IMR-90 (cell line): ENCODE measurements around the gene ANKRD42. TPM values are rescaled to one million over a fixed set of nuclear protein-coding genes. Genes with fewer than 3 reads are reported as not detected.

Experiments
- ATAC-seq: fragments of 200-7000 bp; cut with Tn5 transposase; 2 replicates; pipeline ENCODE4 v1.9.1; 2020; ENCODE audit warnings: low read depth, mild to moderate bottlenecking, moderate library complexity
- BruUV-seq: library from RNA; stranded (reverse); fragments of 400-500 nt; replicated peaks from 2 replicates; lab custom pipeline; 2021; lab: Mats Ljungman, UMichigan
- CTCF ChIA-PET: fragments of 300-600 bp; formaldehyde crosslinking; extraction: SDS; loops from one replicate; lab custom pipeline; 2021; ENCODE audit warnings: antibody characterized with exemption; lab: Yijun Ruan, JAX
- POLR2A ChIA-PET: fragments of 300-600 bp; sonication (Branson Sonifier 250); formaldehyde crosslinking; loops from one replicate; lab custom pipeline; 2022; ENCODE audit warnings: antibody characterized with exemption; ENCODE audit not compliant: unreplicated experiment; lab: Charles Lee
- DNase-seq: peaks from one replicate; pipeline ENCODE4 v3.0.0; 2013
- H2AFZ ChIP-seq: replicated peaks from 2 replicates; pipeline ENCODE3; 2013; ENCODE audit warnings: low read length, mild to moderate bottlenecking; ENCODE audit not compliant: poor library complexity
- H2AK5ac ChIP-seq: 2 replicates; pipeline ENCODE4 v1.6.1; 2013; ENCODE audit warnings: low read depth, low read length, inconsistent platforms
- H2AK9ac ChIP-seq: replicated peaks from 2 replicates; pipeline ENCODE3; 2013; ENCODE audit warnings: mild to moderate bottlenecking, low read depth, low read length, moderate library complexity; ENCODE audit not compliant: poor library complexity
- H2BK120ac ChIP-seq: 2 replicates; pipeline ENCODE4 v1.6.1; 2013; ENCODE audit warnings: low read depth, low read length, inconsistent platforms
- H2BK15ac ChIP-seq: 3 replicates; pipeline ENCODE4 v1.6.1; 2013; ENCODE audit warnings: low read depth, low read length, inconsistent platforms
- H2BK20ac ChIP-seq: 2 replicates; pipeline ENCODE4 v1.6.1; 2013; ENCODE audit warnings: low read depth, mild to moderate bottlenecking, inconsistent platforms, low read length, moderate library complexity
- H2BK5ac ChIP-seq: 2 replicates; pipeline ENCODE4 v1.6.1; 2013; ENCODE audit warnings: mild to moderate bottlenecking, low read depth, low read length, inconsistent platforms; ENCODE audit not compliant: poor library complexity, severe bottlenecking
- H3K14ac ChIP-seq: replicated peaks from 2 replicates; pipeline ENCODE4 v1.6.1; 2013; ENCODE audit warnings: low read depth, low read length, inconsistent platforms
- H3K18ac ChIP-seq: 2 replicates; pipeline ENCODE4 v1.6.1; 2013; ENCODE audit warnings: low read depth, low read length, control low read depth
- H3K23ac ChIP-seq: 2 replicates; pipeline ENCODE4 v1.6.1; 2013; ENCODE audit warnings: low read depth, low read length, inconsistent platforms
- H3K27ac ChIP-seq: 2 replicates; pipeline ENCODE4 v1.5.1; 2013; ENCODE audit warnings: mild to moderate bottlenecking, control low read depth, low read length; ENCODE audit not compliant: insufficient read depth
- H3K27me3 ChIP-seq: 2 replicates; pipeline ENCODE4 v1.6.1; 2013; ENCODE audit warnings: low read length; ENCODE audit not compliant: control insufficient read depth, insufficient read depth
- H3K36me3 ChIP-seq: 2 replicates; pipeline ENCODE4 v1.6.1; 2013; ENCODE audit warnings: low read length, mixed read lengths; ENCODE audit not compliant: control insufficient read depth, insufficient read depth
- H3K4ac ChIP-seq: 2 replicates; pipeline ENCODE4 v1.6.1; 2013; ENCODE audit warnings: low read depth, low read length, inconsistent platforms
- H3K4me1 ChIP-seq: 2 replicates; pipeline ENCODE4 v1.6.1; 2013; ENCODE audit warnings: low read length, mixed read lengths; ENCODE audit not compliant: control insufficient read depth, insufficient read depth
- H3K4me2 ChIP-seq: 2 replicates; pipeline ENCODE4 v1.6.1; 2013; ENCODE audit warnings: low read depth, mild to moderate bottlenecking, control low read depth, low read length, moderate library complexity
- H3K4me3 ChIP-seq: 2 replicates; pipeline ENCODE4 v1.5.1; 2013; ENCODE audit warnings: low read depth, mild to moderate bottlenecking, control low read depth, low read length, moderate library complexity; ENCODE audit not compliant: insufficient read depth
- H3K56ac ChIP-seq: 2 replicates; pipeline ENCODE4 v1.6.1; 2013; ENCODE audit warnings: low read length, inconsistent platforms; ENCODE audit not compliant: insufficient read depth; ENCODE audit errors: extremely low read depth
- H3K79me1 ChIP-seq, 2 experiments: 2 replicates each; pipeline ENCODE4 v1.6.1; 2013; ENCODE audit warnings: low read length in 2 of 2, inconsistent platforms in 1 of 2, low read depth in 1 of 2
- H3K9ac ChIP-seq: 2 replicates; pipeline ENCODE4 v1.6.1; 2013; ENCODE audit warnings: low read depth, low read length, control low read depth
- H3K9me1 ChIP-seq: 2 replicates; pipeline ENCODE4 v1.6.1; 2013; ENCODE audit warnings: low read length, inconsistent platforms; ENCODE audit not compliant: insufficient read depth
- H3K9me3 ChIP-seq: 2 replicates; pipeline ENCODE4 v1.6.1; 2013; ENCODE audit warnings: low read length; ENCODE audit not compliant: control insufficient read depth, insufficient read depth
- H4K20me1 ChIP-seq: 2 replicates; pipeline ENCODE4 v1.6.1; 2013; ENCODE audit warnings: low read length, inconsistent platforms; ENCODE audit not compliant: insufficient read depth
- H4K5ac ChIP-seq: 2 replicates; pipeline ENCODE4 v1.6.1; 2013; ENCODE audit warnings: mild to moderate bottlenecking, low read depth, low read length, control low read depth
- H4K8ac ChIP-seq, 2 experiments: 2 replicates each; pipeline ENCODE4 v1.6.1; 2013; ENCODE audit warnings: low read depth in 2 of 2, low read length in 2 of 2, control low read depth in 1 of 2, inconsistent platforms in 1 of 2
- H4K91ac ChIP-seq: 2 replicates; pipeline ENCODE4 v1.6.1; 2013; ENCODE audit warnings: low read depth, low read length, inconsistent platforms; ENCODE audit not compliant: insufficient read depth
- BHLHE40 ChIP-seq: fragments of 150-350 bp; IDR thresholded peaks from 2 replicates; pipeline ENCODE4 v1.6.1; 2016; ENCODE audit warnings: mild to moderate bottlenecking, low read depth, low read length
- CHD1 ChIP-seq: IDR thresholded peaks from 2 replicates; pipeline ENCODE4 v1.6.1; 2012; ENCODE audit warnings: low read depth, low read length, improper control_type of control experiment
- FOS ChIP-seq: fragments of 150-350 bp; IDR thresholded peaks from 2 replicates; pipeline ENCODE4 v1.6.1; 2016; ENCODE audit warnings: low read depth, low read length
- MAZ ChIP-seq: IDR thresholded peaks from 2 replicates; pipeline ENCODE4 v1.6.1; 2012; ENCODE audit warnings: low read depth, mild to moderate bottlenecking, low read length, improper control_type of control experiment, moderate library complexity, borderline replicate concordance
- MXI1 ChIP-seq: IDR thresholded peaks from 2 replicates; pipeline ENCODE4 v1.6.1; 2012; ENCODE audit warnings: low read depth, mild to moderate bottlenecking, low read length, moderate library complexity, borderline replicate concordance
- RAD21 ChIP-seq: IDR thresholded peaks from 2 replicates; pipeline ENCODE4 v1.6.1; 2012; ENCODE audit warnings: low read length, improper control_type of control experiment
- RCOR1 ChIP-seq: IDR thresholded peaks from 2 replicates; pipeline ENCODE4 v1.6.1; 2012; ENCODE audit warnings: mild to moderate bottlenecking, low read length, improper control_type of control experiment; ENCODE audit not compliant: insufficient replicate concordance
- RFX5 ChIP-seq: IDR thresholded peaks from 2 replicates; pipeline ENCODE4 v1.8.0; 2012; ENCODE audit warnings: low read depth, mild to moderate bottlenecking, low read length, moderate library complexity
- WGBS, 2 experiments: methylation state at CpG; one replicate each; pipeline versions ENCODE4 v1.1.5 to v1.1.7; 2013; ENCODE audit warnings: missing lambda C conversion rate in 2 of 2; ENCODE audit not compliant: insufficient read length in 1 of 2; ENCODE audit errors: extremely low coverage in 2 of 2; 5-methylcytosine and 5-hydroxymethylcytosine counted together
- dilution Hi-C: fragments of 300-500 bp; cut with HindIII; formaldehyde crosslinking; loops from one replicate; pipeline ENCODE4 v1.14.3; 2018; ENCODE audit warnings: low sequenced_read_pairs; ENCODE audit not compliant: unreplicated experiment
- in situ Hi-C: fragments of 300-500 bp; cut with MboI; formaldehyde crosslinking; loops from 3 replicates; pipeline ENCODE4 v1.14.3; 2019; ENCODE audit warnings: low sequenced_read_pairs, inconsistent platforms, mixed read lengths
- intact Hi-C: fragments of 100-400 bp; cut with micrococcal nuclease; formaldehyde crosslinking; loops from 2 replicates; pipeline ENCODE4 v1.10.0; 2022
- polyA plus RNA-seq, 3 experiments: library from polyadenylated mRNA; depleted of rRNA; stranded (reverse); fragments of >200 nt; gene quantifications; 2 replicates each; pipeline ENCODE4 v1.2.3, GENCODE V29; 2012; ENCODE audit warnings: low replicate concordance in 1 of 3
- total RNA-seq: library from RNA; depleted of rRNA; stranded (reverse); fragments of >200 nt; gene quantifications from 2 replicates; pipeline ENCODE4 v1.2.3, GENCODE V29; 2012
- TF ChIP-seq, protein P1 (sequence below): fragments of 150-350 bp; IDR thresholded peaks from 2 replicates; pipeline ENCODE4 v1.6.1; 2017; ENCODE audit warnings: mild to moderate bottlenecking, antibody characterized with exemption, low read length, low read depth

Gene ANKRD42
- total and polyA plus RNA-seq, 2 of the 4 experiments (the other 2 are of a cell fraction): 5.2 to 5.6 TPM

DNA sequence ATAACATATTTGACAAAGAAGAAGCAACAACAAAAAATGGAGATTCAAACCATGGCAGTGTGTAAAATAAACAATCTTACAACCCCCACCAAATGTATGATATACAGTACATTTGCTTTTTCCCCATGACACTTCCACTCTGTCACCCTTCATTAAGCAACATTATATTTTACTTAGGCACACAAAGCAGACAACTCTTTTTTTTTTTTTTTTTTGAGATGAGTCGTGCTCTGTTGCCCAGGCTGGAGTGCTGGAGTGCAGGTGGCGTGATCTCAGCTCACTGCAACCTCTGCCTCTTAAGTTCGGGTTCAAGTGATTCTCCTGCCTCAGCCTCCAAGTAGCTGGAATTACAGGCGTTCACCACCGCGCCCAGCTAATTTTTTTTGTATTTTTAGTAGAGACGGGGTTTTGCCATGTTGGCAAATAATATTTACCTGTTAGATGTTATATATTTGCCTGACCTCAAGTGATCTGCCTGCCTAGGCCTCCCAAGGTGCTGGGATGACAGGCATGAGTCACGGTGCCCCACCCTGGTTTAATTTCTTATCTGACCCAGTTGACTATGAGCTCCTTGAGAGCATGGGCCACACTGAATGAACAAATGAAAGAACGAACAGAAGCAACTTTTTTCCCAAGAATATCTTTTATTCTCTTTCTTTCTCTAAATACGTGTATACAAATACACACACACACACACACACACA, 42.1 kb upstream of the ANKRD42 start:
- Histone ChIP-seq H2AFZ (no peak overlapping the region), H4K91ac (no peak overlapping the region), H3K4me1 (no peaks in the 10 kb centered on the region), H3K9me3 (no peaks in the 10 kb centered on the region), H3K9ac (no peak overlapping the region), H3K9me1 (no peaks in the 10 kb centered on the region), H2AK5ac (no peak overlapping the region), H2BK120ac (no peak overlapping the region), H2BK20ac (no peak overlapping the region), H3K4me3 (no peak overlapping the region), H3K14ac (no peak overlapping the region), H4K5ac (no peak overlapping the region), H2BK5ac (no peak overlapping the region), H3K4ac (no peak overlapping the region), H4K20me1 (no peaks in the 10 kb centered on the region), H2AK9ac (no peak overlapping the region), H4K8ac (no peak overlapping the region), H2BK15ac (no peak overlapping the region), H3K56ac (no peak overlapping the region), H3K4me2 (no peak overlapping the region), H3K27me3 (peaks cover 4% of the 10 kb centered on the region; the same call in 1 of the 2 replicates), H3K18ac (no peak overlapping the region), H3K23ac (no peak overlapping the region), H3K36me3 (no peaks in the 10 kb centered on the region), H3K27ac (no peak overlapping the region), H3K79me1 (no peaks in the 10 kb centered on the region)
- POLR2A ChIA-PET: no interaction called here
- CTCF ChIA-PET: interaction anchor here (0.8 kb wide), 1 partner anchor 35 kb away, joined by 3 read pairs; no protein-coding TSS in a partner anchor
- DNase-seq (no peak), ATAC-seq (no peak)
- dilution Hi-C loops (loop anchor here (25.0 kb wide), 1 partner anchor 89 kb away; the partner anchor contains the start of gene RAB30), intact Hi-C loops (no loop called here), in situ Hi-C loops (no loop called here)
- 67% methylated on average over 1 of the region's 10 CpGs; no CpG with 5 or more reads in 1 of the 2 experiments for WGBS, 2 experiments
- no TSS peak for BruUV-seq
- TF ChIP-seq RFX5: no peak
- TF ChIP-seq FOS: no peak
- TF ChIP-seq RCOR1: no peak
- TF ChIP-seq RAD21: no peak
- no peak for TF ChIP-seq MXI1
- TF ChIP-seq MAZ: no peak
- no peak for TF ChIP-seq CHD1
- no peak for TF ChIP-seq BHLHE40
- TF ChIP-seq, protein P1, sequence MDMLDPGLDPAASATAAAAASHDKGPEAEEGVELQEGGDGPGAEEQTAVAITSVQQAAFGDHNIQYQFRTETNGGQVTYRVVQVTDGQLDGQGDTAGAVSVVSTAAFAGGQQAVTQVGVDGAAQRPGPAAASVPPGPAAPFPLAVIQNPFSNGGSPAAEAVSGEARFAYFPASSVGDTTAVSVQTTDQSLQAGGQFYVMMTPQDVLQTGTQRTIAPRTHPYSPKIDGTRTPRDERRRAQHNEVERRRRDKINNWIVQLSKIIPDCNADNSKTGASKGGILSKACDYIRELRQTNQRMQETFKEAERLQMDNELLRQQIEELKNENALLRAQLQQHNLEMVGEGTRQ: no peak
